Measurements from ENCODE around the gene TTC7B.

The TTC7B gene

DNA sequence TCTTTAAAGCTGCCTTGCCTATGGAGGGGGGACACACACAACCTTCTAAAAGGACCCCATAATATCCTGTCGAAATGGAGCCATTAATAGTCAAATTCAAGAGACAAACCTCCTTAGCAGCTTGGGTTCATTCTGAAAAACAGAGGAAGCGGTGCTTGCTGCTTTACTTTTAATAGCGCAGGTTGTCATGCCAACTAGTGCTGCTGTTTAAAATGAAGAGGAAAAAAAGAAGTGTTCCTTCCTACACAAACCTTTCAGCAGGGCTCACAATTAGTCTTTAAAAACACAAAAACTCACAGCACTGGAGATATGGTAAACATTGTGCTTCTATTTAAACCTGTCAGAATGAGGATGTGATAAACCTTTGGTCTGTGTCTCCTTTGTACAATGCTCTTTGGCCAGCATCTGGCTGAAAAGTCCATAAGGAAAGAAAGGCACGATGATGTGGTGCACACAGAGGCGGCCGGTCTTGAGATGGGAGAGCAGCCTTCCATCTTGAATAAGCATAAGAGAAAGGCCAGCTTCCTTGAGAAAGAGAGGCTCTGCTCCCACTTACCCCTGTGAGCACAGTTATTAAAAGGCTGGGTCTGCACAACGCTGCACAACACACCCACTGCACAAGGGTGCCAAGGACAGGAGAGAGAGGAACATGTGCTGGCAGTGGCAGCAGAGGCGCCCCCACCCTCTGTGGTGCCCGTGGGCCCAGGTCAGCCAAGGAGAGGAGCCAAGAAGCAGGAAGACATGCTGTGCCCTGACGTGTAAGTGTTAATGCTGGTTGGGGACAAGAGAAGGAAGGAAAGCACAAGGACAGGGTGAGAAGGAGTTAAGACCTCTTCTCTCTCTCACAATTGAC lies 144.6 kb downstream of the TTC7B start:
- DNase-seq (ENCODE audit: low spot score): no peak

- DNase-seq (ENCODE audit: low spot score): no peak
These were observed 146.5 kb downstream of the TTC7B start for GRCh38 chr14:90669731-90670130.

DNA sequence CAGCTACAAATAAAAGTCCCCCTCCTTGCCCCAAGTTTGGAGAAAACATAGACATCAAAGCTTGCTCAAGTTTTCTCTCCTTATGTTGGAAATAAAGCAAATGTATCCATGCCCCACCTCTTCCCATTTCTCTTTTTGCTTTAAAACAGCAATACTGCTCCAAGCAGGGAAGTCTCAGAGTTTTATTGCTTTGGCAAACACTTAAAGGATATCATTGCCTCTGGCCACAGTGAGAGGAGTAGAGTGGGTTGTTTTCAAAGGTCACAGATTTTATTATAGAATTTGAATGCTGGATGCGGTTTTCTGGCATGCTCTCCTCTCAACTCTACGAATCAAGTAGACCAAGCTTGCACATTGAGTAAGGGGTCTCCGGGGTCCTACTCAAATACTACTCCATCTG lies 149.7 kb downstream of the TTC7B start:
- peak; percentile 11 for DNase-seq (ENCODE audit: low spot score)

- no peak for DNase-seq (ENCODE audit: low spot score)
These were observed 150.8 kb downstream of the TTC7B start for GRCh38 chr14:90665321-90666000.

DNA sequence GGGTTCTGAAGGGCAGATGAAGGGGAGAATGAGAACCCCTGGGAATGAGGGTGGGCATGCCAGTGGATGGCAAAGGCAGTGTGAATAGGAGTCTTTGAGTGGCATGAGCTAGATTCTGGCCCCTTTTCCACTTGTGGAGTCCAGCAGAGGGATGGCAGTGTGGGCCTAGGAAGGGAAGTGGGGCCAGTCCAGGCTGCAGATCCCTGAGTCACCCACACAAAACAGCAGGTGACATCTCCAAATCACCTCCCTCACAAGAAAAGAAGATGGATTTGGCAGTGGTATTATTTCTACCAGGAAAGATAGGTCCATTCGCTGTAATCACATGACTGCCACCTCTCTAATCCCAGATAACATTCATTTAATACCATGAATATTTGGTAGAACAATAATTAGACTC lies 151.3 kb downstream of the TTC7B start:
- DNase-seq (ENCODE audit: low spot score): no peak

DNA sequence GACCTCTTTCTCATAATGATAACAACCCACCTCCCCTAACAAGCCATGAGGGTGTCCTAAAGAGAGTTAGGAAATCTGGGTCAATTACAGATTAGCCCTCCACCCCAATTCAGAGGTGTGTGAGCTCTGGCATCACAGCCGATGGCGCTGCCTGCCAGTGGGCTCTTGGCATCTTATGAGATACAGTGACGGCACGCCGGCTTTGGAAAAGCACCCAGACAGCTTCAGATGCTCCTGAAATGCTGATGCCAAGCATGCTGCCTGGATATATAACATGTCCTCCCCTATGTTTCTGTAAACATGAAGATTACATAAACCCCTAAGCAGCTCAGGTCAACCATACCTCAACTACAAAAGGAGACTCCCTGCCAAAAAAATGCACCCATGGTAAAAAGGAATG lies 152.6 kb downstream of the TTC7B start:
- DNase-seq (ENCODE audit: low spot score): no peak

GRCh38 chr14:90663140-90663539 lies 153.1 kb downstream of the TTC7B start:
- DNase-seq (ENCODE audit: low spot score): no peak

- DNase-seq (ENCODE audit: low spot score): no peak
These were observed 154.4 kb downstream of the TTC7B start for GRCh38 chr14:90661866-90662265.

- DNase-seq (ENCODE audit: low spot score): no peak
These were observed 155.2 kb downstream of the TTC7B start for GRCh38 chr14:90660865-90661570.

DNA sequence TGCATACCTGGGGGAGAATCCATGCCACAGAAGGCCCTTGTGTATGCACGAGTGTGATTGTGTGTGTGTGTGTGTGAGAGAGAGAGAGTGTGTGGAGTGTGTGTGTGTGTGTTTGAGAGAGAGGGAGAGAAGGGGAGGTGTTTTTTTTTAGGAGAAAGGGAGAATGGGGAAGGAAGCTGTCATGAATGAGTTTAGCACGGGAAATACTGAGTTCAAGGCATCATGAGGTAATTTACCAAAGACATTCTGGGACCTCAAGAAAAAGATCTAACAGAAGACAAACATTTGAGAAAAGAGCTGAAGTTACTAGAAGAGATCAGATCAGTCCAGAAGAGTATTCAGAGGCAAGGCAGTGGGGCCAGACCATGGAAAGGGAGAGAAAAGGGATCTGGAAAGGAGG lies 157.1 kb downstream of the TTC7B start:
- no peak for DNase-seq (ENCODE audit: low spot score)

GRCh38 chr14:90658541-90658967 lies 157.7 kb downstream of the TTC7B start:
- no peak for DNase-seq (ENCODE audit: low spot score)

- no peak for DNase-seq (ENCODE audit: low spot score)
These were observed 159.3 kb downstream of the TTC7B start for GRCh38 chr14:90656973-90657372.

DNA sequence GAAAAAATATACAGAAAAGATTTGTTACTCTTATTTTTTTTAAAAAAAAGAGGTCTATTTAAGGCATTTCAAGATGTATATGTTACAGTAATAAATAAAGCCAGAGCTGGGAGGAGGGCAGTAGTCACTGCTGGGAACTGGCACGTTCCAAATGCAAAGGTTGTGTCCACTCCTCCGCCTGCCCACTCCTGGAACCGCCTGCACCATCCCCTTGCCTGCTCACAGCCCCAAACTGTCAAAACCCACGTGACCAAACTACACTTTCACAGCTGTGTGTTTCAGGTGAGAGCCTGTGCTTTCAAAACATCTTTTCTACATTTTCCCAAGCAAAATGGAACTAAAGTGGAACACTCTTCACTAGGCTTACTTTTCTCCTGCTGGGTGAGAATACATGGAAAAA lies 160.4 kb downstream of the TTC7B start:
- DNase-seq (ENCODE audit: low spot score): no peak

- no peak for DNase-seq (ENCODE audit: low spot score)
These were observed 161.4 kb downstream of the TTC7B start for GRCh38 chr14:90654831-90655276.

GRCh38 chr14:90652626-90653025 lies 163.6 kb downstream of the TTC7B start:
- no peak for DNase-seq (ENCODE audit: low spot score)

- no peak for DNase-seq (ENCODE audit: low spot score)
These were observed 164.2 kb downstream of the TTC7B start for GRCh38 chr14:90651976-90652560.

- no peak for DNase-seq (ENCODE audit: low spot score)
These were observed 164.9 kb downstream of the TTC7B start for GRCh38 chr14:90651271-90651804.

DNA sequence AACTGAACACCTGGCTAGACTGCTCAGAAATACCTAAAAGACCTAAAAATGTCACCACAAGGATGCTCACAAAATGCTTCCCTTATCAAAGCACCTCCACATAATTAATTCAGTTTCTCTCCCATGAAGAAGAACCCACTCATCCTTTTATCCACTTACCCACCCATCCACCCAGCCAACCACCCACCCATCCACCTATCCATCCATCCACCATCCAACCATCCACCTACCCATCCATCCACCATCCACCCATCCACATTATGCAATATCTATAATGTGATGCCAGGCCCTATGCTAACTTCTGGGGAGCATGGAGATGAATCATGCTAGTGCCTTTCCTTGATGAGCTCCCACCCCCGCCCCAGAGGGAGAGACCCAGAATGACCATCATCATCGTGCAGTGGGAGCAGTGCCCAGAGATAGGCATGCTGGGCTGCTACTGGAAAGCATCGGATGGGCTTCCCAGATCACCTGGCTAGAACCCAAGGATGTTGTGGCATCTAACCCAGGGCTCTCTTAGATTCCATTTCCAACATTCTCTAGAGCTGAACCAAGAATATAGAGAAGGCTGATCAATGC lies 166.6 kb downstream of the TTC7B start:
- DNase-seq (ENCODE audit: low spot score): no peak

DNA sequence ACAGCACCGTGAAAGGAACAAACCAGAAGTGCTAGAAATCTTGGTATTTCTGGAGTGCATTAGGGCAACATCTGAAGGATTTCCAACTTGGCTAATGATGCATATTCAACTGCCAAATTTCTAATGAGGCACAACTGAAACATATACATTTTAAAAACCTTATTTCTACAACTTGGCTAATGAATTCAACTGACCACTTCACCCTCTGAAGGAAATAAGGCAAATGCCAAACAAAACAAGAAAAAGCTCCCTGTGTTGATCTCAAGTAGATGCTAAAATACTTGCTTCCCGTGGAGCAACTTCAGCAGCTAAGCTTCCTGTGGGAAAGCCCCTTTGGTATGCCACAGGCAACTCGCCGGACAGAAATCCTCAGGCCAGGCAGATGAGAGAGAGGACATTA lies 167.1 kb downstream of the TTC7B start:
- DNase-seq (ENCODE audit: low spot score): no peak

DNA sequence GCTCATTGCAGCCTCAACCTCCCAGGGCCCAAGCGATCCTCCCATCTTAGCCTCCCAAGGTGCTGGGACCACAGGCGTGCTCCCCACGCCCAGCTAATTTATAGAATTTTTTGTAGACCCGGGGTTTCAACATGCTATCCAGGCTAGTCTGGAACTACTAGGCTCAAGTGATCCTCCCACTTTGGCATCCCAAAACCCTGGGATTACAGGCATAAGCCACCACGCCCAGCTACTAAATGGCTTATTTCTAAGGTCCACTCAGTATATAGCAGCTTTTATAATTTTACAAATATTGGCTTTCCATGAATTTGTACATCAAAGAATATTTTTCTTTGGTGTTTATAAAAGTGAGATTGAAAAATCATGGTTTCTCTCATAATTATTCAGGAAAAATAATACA lies 167.8 kb downstream of the TTC7B start:
- no peak for DNase-seq (ENCODE audit: low spot score)

GRCh38 chr14:90647473-90648005 lies 168.7 kb downstream of the TTC7B start:
- DNase-seq (ENCODE audit: low spot score): no peak
